Left renal cortex interstitium (tissue), 4 donors: ENCODE measurements around the gene UNC45A. TPM values are rescaled to one million over a fixed set of nuclear protein-coding genes. Genes with fewer than 3 reads are reported as not detected.
"Not testable (repeated sequence)": the region's sequence is repeated elsewhere in the genome, so short reads cannot be mapped to it uniquely, and the experiment has no call there.

Experiments
- DNase-seq, 4 donors: peaks; one replicate each; pipeline ENCODE4 v3.0.0-alpha.2; 2013; ENCODE audit warnings: low read depth in 4 of 4, low spot score in 2 of 4, missing footprints in 1 of 4
- polyA plus RNA-seq, 4 donors: library from polyadenylated mRNA; unstranded; fragments of 120-200 nt; gene quantifications; one replicate each; pipeline ENCODE4 v1.2.1, GENCODE V29; 2013; ENCODE audit not compliant: insufficient read length in 4 of 4

The UNC45A gene
- polyA plus RNA-seq, 4 donors, result 66.6 to 72.1 (median 69.0) TPM

DNA sequence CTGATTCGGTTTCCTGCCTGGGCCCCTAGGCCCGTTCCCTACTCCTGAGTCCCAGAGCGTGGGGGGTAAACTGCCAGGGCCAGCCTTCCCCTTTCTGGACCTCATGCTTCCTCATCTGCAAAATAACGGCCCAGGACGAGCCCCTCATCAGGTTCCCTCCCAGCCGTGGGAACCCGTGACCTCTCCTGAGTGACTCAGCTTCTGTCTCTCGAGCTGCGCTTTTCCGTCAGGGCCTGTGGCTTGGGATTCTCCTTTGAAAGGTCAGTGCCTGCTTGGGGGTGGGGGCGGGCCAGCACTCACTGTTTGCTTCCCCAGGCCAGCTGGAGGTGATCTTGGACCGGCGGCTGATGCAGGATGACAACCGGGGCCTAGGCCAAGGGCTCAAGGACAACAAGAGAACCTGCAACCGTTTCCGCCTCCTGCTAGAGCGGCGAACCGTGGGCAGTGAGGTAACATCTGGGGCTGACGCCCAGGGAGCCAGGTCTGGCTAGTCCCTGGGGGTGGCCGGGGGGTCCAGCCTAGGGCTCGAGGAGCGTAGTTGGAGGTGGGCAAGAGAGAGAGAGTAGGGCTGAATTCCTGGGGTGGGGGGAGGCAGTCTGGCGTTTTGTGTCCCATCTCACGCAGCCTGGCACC lies 19.2 kb upstream of the UNC45A start:
- no peak for DNase-seq

DNA sequence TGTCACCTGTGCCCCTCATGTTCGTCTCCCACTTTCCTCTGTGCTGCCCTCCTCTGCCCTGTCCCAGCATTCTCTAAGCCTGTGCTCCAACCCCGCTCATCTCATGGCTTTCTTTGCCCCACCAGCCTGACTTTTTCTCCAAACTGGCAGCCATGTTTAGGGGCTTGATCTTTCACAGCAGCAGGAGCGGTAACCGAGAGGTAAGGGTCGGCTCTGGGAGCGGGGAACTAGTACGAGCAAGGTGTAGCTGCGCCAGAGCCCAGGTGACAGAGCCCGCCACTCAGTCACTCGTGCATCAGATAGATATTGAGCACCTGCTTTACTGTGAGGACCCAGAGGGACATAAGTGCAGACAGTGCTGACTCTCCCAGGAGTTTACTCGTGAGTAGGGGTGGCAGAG lies 18.6 kb upstream of the UNC45A start:
- no peak for DNase-seq

DNA sequence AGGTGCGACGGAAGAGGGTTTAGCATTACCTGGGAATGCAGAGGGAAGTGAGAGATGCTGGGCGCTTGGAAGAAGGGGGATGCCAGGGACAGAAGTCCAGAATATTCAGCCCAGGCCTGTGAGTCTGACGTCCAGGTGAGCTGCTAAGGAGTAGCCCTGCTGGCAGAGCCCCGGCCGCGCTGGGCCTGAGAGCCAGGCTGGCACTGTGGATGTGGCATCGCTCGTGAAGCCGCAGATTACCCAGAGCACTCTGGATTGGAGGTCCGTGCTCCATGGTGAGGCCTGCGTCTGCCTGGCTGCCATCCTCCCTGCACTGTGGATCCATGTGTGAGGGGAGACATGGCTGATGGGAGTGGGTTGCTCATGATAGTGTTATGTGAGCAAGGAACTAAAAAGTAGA lies 17.5 kb upstream of the UNC45A start:
- no peak for DNase-seq

DNA sequence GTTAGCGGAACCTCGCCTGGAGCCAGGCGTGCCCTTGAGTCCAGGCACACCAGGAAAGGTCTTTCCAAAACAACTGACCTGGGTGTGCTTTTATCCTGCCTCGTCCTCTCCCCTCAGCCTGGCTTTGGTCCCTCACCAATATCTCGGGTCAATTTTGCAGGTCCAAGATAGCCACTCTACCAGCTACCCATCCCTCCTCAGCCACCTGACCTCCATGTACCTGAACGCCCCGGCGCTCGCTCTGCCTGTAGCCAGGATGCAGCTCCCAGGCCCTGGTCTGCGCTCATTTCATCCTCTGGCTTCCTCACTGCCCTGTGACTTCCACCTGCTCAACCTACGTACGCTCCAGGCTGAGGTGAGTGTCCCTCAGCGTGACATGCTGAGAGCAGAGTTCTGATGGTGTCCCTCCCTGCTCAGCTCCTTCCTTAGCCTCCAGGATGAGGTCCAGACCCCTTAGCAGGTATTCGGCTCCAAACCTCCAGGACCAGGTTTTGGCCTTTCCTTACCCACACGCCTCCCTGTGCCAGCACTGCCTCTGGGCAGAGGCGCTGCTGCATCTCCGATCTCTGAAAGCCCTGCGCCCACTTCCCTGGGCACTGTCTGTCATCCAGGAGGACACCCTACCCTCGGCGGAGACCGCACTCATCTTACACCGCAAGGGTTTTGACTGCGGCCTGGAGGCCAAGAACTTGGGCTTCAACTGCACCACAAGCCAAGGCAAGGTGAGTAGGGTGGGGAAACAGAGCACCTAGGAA lies 16.9 kb upstream of the UNC45A start:
- DNase-seq, result no peak

DNA sequence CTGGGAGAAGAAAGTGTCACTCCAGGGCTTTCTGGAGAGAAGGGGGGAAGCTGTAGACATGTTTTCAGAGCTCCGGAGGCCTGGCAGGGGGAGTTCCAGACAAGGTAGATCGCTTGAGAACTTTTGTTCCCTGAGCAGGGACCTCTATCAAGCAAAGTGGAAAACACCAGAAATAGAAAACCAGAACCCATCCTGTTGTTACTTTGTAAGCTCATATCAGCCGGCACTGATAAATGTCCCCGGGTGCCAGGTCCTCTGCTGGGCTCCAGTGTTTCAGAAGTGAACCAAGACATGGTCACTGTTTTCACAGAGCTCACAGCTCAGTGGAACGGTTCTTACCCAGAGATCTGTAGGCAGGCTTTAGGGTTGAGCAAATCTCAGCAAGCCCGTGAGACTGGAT lies 16.2 kb upstream of the UNC45A start:
- no peak for DNase-seq

DNA sequence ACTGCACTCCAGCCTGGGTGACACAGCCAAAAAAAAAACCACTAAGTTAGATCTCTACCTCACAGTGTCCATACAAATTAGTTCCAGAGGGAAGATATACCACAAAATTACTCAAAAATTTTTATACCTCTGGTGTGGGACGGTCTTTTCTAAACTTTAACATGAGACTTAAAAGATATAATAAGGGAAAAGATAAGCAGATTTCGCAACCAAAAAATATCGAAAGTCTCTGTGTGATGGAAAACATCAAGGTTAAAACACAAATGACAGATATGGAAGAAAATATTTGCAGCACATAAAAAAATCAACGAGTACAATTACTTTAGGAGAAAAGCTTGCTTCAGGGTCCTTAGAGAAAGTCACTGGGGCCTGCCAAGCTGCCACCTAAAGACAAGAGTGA lies 13.2 kb upstream of the UNC45A start:
- no peak for DNase-seq

DNA sequence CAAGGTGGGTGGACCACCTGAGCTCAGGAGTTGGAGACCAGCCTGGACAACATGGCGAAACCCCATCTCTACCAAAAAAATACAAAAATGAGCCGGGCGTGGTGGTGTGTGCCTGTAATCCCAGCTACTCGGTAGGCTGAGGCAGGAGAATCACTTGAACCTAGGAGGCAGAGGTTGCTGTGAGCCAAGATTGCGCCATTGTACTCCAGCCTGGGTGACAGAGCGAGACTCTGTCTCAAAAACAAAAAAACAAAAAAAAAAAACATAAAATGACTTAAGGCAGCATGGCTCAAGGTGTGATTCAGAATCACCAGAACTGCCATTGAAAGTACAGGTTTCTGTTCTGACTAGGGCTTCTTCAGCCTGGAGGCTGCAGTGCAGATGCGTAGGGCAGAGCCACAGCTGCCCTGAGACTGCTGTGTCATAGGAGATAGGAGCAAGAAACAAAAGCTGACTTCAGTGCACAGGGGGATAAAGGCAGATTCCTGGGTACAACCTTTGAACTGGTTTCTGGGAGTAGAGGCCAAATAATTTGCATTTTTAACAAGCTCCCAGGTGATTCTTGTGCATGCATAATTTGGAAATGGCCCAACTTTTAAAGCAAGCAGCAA lies 12.3 kb upstream of the UNC45A start:
- DNase-seq, result not testable (repeated sequence)

DNA sequence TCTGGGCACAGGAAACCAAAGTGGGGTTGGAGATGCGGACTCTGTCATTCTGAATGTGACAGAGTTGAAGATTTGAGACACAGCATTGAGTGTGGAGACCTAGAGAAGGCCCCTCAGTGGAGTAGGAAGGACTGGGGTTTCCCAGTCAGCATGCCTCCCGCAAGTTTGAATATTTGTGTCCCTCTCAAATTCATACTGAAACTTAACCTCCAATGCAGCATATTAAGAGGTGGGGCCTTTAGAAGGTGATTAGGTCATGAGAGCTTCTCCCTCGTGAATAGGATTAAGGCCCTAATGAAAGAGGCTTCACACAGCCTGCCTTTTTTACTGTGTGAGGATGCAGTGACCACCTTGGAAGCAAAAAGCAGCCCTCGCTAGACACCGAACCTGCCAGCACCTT lies 10.7 kb upstream of the UNC45A start:
- no peak for DNase-seq

DNA sequence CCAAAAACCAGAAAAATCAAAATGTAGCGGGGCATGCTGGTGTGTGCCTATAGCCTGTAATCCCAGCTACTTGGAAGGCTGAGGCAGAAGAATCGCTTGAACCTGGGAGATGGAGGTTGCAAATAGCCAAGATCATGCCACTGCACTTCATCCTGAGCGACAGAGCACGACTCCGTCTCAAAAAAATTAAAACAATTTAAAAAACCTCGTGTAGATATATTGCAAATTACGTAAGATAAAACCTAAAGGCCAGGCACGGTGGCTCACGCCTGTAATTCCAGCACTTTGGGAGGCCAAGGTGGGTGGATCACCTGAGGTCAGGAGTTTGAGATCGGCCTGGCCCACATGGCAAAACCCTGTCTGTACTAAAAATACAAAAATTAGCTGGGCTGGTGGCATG lies 8.3 kb upstream of the UNC45A start:
- DNase-seq, result not testable (repeated sequence)

DNA sequence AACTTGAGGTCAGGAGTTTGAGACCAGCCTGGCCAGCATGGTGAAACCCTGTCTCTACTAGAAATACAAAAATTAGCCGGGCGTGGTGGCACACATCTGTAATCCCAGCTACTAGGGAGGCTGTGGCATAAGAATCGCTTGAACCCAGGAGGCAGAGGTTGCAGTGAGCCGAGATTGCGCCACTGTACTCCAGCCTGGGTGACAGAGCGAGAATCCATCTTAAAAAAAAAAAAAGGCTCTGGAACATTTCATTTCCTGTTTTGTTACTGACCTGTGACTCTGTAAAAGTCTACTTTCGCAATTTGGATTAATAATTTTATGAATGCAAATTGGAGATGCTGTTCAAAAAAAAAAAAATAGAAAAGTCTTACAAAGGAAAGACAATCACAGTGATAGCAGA lies 7.0 kb upstream of the UNC45A start:
- not testable (repeated sequence) for DNase-seq

DNA sequence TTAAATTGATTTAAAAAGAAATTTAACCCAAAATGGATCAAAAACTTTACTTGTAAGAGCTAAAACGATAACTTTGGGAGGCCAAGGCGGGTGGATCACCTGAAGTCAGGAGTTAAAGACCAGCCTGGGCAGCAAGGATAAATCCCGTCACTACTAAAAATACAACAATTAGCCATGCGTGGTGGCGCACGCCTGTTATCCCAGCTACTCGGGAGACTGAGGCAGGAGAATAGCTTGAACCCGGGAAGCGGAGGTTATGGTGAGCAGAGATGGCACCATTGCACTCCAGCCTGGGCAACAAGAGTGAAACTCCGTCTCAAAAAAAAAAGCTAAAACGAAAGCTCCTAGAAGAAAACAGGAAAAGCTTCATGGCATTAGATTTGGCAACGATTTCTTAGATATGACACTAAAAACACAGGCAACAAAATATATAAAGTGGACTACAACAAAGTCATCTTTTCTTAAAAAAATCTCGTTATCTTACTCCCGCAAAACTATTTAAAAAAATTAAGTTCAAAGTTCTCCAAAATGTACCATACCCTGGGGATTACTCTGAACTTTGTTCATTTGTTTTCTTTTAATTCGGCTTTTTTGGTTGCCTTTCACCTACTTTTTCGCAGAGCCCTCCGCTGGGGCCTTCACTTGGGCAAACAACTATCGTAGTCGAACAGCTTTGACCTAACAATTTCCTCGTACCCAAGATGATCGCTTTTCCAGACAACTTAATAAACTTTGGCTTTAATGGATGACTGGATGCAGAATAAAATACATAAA lies 5.7 kb upstream of the UNC45A start:
- DNase-seq, result peak in 1 of 4 donors; percentile 45

DNA sequence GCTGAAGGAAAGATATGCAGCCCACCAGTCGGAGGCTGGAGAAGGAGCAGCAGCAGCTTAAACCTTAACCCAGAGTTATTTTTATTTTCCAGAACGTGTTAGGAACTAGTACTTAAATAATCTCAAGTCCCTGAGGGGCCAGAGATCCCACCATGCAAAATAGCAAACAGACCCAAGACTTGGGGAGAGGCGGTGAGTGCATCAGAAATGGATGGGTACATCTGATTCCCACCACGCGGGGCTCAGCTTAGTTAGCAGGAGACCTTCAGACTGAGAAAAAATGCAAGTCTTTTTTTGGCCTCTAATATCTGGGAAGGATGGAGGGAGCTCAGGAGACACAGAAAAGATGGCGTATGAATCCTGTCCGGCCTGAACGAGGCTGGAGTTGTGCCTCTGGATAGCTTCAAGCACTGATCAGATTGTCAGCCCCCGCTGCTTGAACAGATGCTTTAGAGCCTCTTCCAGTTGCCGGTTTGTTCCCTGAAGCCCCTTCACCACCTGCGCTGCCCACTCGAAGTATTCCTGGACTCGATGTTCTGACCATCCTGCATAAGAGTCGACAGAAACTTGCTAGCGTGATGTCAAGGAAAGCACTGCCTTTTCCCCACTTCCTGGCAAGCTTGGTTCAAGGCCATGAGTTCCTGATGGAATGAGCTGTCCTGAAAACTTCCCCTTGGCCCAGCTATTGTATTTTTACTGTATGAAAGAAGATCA lies 4.1 kb upstream of the UNC45A start:
- no peak for DNase-seq

DNA sequence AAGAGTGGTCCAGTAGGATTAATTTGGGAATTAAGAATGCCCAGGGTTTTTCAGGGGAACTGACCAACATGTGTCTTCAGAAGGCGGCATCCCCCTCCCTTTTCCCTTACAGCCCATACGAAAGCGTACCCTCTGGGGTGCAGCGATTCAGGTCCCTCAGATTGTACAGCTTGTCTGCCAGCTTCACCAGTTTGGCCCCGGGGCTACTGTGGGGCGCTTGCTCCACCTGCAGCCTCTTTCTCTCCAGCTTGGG lies 3.6 kb upstream of the UNC45A start:
- DNase-seq, result no peak

DNA sequence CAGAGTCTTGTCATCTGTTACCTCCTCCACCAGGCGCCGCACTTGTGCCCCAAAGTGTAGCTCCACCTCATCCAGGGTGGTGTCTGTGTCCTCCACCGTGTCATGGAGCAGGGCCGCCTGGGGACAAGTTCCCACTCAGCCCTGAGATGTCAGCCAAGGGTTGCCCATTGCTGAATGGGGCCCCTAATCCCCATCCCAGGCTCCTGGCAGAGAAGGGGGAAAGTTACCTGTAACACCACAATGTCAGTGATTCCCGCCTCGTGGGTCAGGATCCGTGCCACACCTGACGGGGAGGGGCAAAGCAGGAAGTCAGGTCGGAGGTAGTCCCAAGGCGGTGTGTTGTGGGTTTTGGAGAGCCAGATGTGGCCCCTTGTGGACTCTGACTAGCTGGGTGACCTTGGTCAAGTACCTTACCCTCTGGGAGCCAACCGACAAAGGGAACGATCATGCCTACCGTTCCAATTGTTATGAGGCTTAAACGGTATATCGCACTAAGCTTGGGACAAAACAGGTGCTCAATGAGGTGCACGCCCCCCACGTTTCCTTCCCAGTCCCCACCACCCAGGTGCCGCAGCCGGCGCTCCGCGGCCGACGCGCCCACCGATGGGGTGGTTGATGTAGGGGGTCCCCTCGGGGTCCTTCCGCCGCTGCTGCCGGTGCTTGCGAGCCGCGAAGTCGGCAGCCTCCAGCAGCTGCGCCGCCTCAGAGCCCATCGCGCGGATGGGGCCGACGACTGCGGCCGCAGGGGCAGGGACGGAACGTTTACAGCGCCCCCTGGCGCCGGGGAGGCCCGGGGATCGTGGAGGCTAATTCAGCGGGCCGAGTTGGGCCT lies 3.0 kb upstream of the UNC45A start, which contains the start of gene HDDC3:
Gene HDDC3 (minus strand): TSS at position 722 of the 832 bp plus-strand sequence. CDS start 9 bp downstream, at position 713.
- peak in 2 of 4 donors; percentile 43 to 71 for DNase-seq

DNA sequence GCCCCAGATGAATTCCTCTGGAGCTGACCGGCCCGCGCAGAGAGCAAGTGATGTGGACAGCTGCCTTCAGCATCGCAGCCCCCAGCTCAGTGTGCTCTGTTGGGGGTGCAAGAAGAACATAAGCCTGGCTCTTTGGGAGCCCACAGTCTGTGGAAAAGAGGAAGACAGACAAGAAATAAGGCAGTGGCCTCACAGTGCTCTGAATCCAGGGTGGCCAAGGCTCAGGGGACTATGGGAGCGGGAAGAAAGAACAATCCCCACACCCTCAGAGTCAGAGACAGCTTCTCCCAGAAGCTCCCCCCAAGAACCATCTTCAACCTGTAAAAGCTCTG lies 2.5 kb upstream of the UNC45A start:
- DNase-seq, result no peak

DNA sequence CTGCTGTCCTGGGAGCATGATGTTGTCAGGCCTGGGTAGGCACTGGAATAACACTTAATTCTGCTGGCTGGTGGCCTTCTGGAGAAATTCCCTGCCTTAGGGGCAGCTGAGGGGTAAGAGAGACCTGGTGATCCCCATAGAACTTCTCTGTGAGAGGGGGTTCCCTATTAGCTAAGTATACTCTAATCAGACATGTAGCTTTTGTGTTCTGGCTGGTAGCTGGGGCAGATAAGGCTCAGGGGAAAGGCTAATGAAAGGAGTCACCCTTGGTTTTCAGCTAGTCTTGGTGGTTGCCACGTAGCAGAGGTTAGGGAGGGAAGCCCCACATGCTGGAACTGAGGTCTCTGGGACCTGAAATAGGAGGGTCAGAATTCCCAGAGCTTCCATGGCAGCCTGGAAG lies 1.8 kb upstream of the UNC45A start:
- DNase-seq, result no peak

DNA sequence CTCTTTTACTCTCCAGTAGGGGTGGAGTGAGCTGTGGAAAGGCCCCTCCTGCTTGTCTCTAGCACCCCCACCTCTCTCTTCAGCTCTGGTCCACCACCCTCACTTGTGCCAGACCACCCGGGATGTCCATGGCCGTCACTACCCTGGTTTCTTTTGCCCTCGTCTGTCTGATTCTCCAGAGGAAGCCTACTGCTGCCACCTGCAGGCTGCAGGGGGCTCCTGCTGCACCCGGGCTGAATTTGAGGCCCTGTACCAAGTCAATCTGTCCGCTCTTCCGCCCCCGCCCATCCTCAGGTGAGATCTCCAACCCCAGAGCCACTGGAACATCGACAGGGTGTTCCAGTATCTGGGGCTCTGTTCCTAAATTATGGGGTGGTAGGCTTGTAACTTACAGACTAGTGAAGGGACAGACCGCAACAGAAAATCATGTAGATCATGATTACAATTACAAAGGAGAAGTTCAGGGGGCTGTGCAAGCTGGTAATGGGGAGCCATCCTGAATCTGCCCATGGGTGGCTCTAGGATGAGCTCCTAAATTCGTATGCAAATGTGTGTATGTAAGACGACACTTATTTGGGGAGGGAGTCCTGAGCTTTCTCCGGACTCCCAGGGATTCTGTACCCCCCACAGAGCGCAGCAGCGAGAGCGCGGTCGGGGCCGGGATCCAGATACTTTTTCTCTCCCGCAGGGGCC lies 683 bp upstream of the UNC45A start:
- peak in 3 of 4 donors; percentile 43 to 81 (median 70) for DNase-seq

DNA sequence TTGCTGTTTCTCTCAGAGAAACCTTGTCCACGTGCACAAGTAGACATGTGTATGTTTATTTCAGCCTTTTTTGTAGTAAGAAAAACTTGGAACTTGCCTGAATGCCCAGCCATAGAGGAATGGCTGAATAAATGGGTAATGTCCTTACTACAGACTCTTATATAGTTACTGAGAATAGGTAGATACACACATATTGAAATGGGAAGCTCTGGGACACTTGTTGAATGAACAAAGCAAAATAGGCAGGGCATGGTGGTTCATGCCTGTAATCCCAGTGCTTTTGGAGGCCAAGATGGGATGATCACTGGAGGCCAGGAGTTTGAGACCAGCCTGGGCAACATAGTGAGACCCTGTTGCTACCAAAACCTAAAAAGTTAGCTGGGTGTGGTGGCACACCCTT lies 1.7 kb downstream of the UNC45A start:
- no peak for DNase-seq

DNA sequence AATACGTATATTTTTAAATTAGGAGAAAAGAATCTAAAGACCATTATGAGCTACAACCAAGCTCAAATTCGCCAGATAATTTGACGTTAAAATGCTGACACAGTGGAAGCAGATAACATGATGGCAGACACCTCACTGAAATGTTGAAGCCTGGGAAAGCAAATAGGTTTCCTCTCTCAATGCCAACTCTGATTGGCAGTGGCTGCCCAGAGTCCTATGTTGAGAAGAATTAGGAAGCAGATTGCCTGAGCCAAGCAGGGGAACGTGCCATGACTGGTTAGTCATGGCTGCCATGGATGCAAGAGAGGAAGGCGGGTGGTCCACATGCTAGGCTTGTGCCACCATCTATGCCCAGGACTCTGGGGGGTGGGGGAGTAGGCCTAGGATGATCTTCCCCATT lies 3.2 kb downstream of the UNC45A start:
- DNase-seq, result no peak
